Thoracic aorta (tissue), 2 donors: ENCODE results near the gene ITGA6. TPM values are rescaled to one million over a fixed set of nuclear protein-coding genes. Genes with fewer than 3 reads are reported as not detected.

Experiments used
- ATAC-seq: fragments of 150-250 bp; one replicate; pipeline ENCODE4 v1.8.0; 2017; ENCODE audit warnings: low read depth; ENCODE audit not compliant: insufficient number of reproducible peaks, low FRiP score
- DNase-seq: peaks from one replicate; pipeline ENCODE4 v3.0.0-alpha.2; 2020; ENCODE audit warnings: low spot score
- H3K27ac ChIP-seq, 2 donors: fragments of 200-600 bp; sonication (generic); 1 replicate in 1 of 2; 2 replicates in 1 of 2; pipeline ENCODE4 v1.5.1; 2016; ENCODE audit warnings: mild to moderate bottlenecking in 2 of 2, moderate library complexity in 2 of 2
- H3K27me3 ChIP-seq: fragments of 200-600 bp; sonication (generic); replicated peaks from 2 replicates; pipeline ENCODE4 v1.6.0; 2016; ENCODE audit warnings: mild to moderate bottlenecking; ENCODE audit not compliant: insufficient read depth
- H3K36me3 ChIP-seq: fragments of 200-600 bp; sonication (generic); one replicate; pipeline ENCODE4 v1.5.1; 2016
- H3K4me1 ChIP-seq, 2 donors: fragments of 200-600 bp; sonication (generic); 1 replicate in 1 of 2; 2 replicates in 1 of 2; pipeline versions ENCODE4 v1.5.1 to v1.6.0; 2016; ENCODE audit warnings: low read depth in 2 of 2, mild to moderate bottlenecking in 1 of 2; ENCODE audit not compliant: control insufficient read depth in 1 of 2
- H3K4me3 ChIP-seq: fragments of 200-600 bp; sonication (generic); 2 replicates; pipeline ENCODE4 v1.5.1; 2016; ENCODE audit warnings: mild to moderate bottlenecking
- H3K9me3 ChIP-seq: fragments of 200-600 bp; sonication (generic); 2 replicates; pipeline ENCODE4 v1.5.1; 2016
- CTCF ChIP-seq: fragments of 200-600 bp; sonication (generic); IDR thresholded peaks from one replicate; pipeline ENCODE4 v1.5.1; 2019; ENCODE audit warnings: antibody characterized with exemption
- total RNA-seq, 2 donors: library from RNA; depleted of rRNA; stranded (reverse); fragments of >200 nt; gene quantifications; one replicate each; pipeline versions ENCODE4 v1.1.0 to v1.2.3, GENCODE V29; 2016

ITGA6 gene
- total RNA-seq, 2 donors from 2014 or later, result 20.2 to 27.3 TPM

- TF ChIP-seq CTCF, result no peak
- DNase-seq (no peak), ATAC-seq (no peak)
- no peak overlapping the region for H3K27ac ChIP-seq
- H3K4me1 ChIP-seq, result no peaks in the 10 kb centered on the region
- H3K9me3 ChIP-seq, result no peaks in the 10 kb centered on the region
- H3K36me3 ChIP-seq, result no peaks in the 10 kb centered on the region
- H3K27me3 ChIP-seq, result no peaks in the 10 kb centered on the region
- no peak overlapping the region for H3K4me3 ChIP-seq
Measured at GRCh38 chr2:172473167-172473566, 45.8 kb downstream of the ITGA6 start.

- Histone ChIP-seq H3K27ac (no peak overlapping the region), H3K4me3 (no peak overlapping the region), H3K9me3 (no peaks in the 10 kb centered on the region), H3K4me1 (no peaks in the 10 kb centered on the region), H3K27me3 (no peaks in the 10 kb centered on the region), H3K36me3 (no peaks in the 10 kb centered on the region)
- no peak for DNase-seq
- TF ChIP-seq CTCF, result no peak
- ATAC-seq, result no peak
Measured at GRCh38 chr2:172478353-172478752, 51.0 kb downstream of the ITGA6 start.

GRCh38 chr2:172480301-172481218, 53.2 kb downstream of the ITGA6 start:
- Histone ChIP-seq H3K27me3 (no peaks in the 10 kb centered on the region), H3K27ac (no peak overlapping the region), H3K9me3 (no peaks in the 10 kb centered on the region), H3K36me3 (no peaks in the 10 kb centered on the region), H3K4me1 (no peaks in the 10 kb centered on the region), H3K4me3 (no peak overlapping the region)
- TF ChIP-seq CTCF, result no peak
- ATAC-seq, result peak; percentile 36
- DNase-seq, result no peak

- no peak for ATAC-seq
- Histone ChIP-seq H3K27ac (no peak overlapping the region), H3K36me3 (no peaks in the 10 kb centered on the region)
Measured at GRCh38 chr2:172481507-172482262, 54.3 kb downstream of the ITGA6 start.

More at GRCh38 chr2:172481507-172482262, 54.3 kb downstream of the ITGA6 start:
- Histone ChIP-seq H3K4me3 (no peak overlapping the region), H3K4me1 (no peaks in the 10 kb centered on the region), H3K9me3 (no peaks in the 10 kb centered on the region), H3K27me3 (no peaks in the 10 kb centered on the region)
- no peak for DNase-seq
- no peak for TF ChIP-seq CTCF
